Vagina (tissue), 2 donors: Measurements from ENCODE around the gene PHF8. TPM values are rescaled to one million over a fixed set of nuclear protein-coding genes. Genes with fewer than 3 reads are reported as not detected.

Experiments used
- DNase-seq, 2 donors: peaks; one replicate each; pipeline ENCODE4 v3.0.0-alpha.2; 2017; ENCODE audit errors: extremely low spot score in 2 of 2
- H3K27ac ChIP-seq: fragments of 200-600 bp; sonication (generic); one replicate; pipeline ENCODE4 v1.5.1; 2019
- H3K27me3 ChIP-seq: fragments of 200-600 bp; sonication (generic); one replicate; pipeline ENCODE4 v1.5.1; 2019
- H3K36me3 ChIP-seq, 2 donors: fragments of 200-600 bp; sonication (generic); one replicate each; pipeline ENCODE4 v1.5.1; 2017 to 2019
- H3K4me1 ChIP-seq: fragments of 200-600 bp; sonication (generic); one replicate; pipeline ENCODE4 v1.5.1; 2019
- H3K4me3 ChIP-seq, 2 donors: fragments of 200-600 bp; sonication (generic); 1 replicate in 1 of 2; 2 replicates in 1 of 2; pipeline ENCODE4 v1.5.1; 2016 to 2019
- H3K9me3 ChIP-seq: fragments of 200-600 bp; sonication (generic); one replicate; pipeline ENCODE4 v1.5.1; 2019
- CTCF ChIP-seq, 3 experiments: fragments of 450-650 bp in 2 of 3; fragments of 200-600 bp in 1 of 3; sonication (generic) in 1 of 3; IDR thresholded peaks; one replicate each; pipeline ENCODE4 v1.5.1; 2017 to 2019; ENCODE audit warnings: antibody characterized with exemption in 3 of 3, mild to moderate bottlenecking in 2 of 3, moderate library complexity in 2 of 3
- POLR2A ChIP-seq, 2 donors: fragments of 450-650 bp; IDR thresholded peaks; one replicate each; pipeline ENCODE4 v1.6.1; 2017; ENCODE audit warnings: antibody characterized with exemption in 2 of 2, mild to moderate bottlenecking in 2 of 2, moderate library complexity in 2 of 2
- POLR2AphosphoS5 ChIP-seq, 2 donors: sonication (generic); formaldehyde crosslinking; IDR thresholded peaks; one replicate each; pipeline ENCODE4 v1.9.0; 2017; ENCODE audit warnings: antibody characterized with exemption in 2 of 2, mild to moderate bottlenecking in 2 of 2, low read depth in 1 of 2; ENCODE audit not compliant: insufficient read depth in 1 of 2
- intact Hi-C: fragments of 100-400 bp; cut with DNase I; formaldehyde crosslinking; loops from one replicate; pipeline ENCODE4 v1.15.1; 2023
- small RNA-seq: library from RNA; depleted of rRNA; stranded (forward); fragments of <200 nt; gene quantifications from one replicate; pipeline ENCODE3, GENCODE V24; 2016
- total RNA-seq: library from RNA; depleted of rRNA; stranded (reverse); fragments of >200 nt; gene quantifications from one replicate; pipeline ENCODE4 v1.2.3, GENCODE V29; 2016

Gene PHF8
- total RNA-seq, 1 donor from 2014 or later = 33.9 TPM

- TF ChIP-seq CTCF (IDR thresholded peaks at IDR 0.05) (no peak), POLR2AphosphoS5 (IDR thresholded peaks at IDR 0.05; ENCODE audit: insufficient read depth in 1 of 2, low read depth in 1 of 2) (no peak), POLR2A (IDR thresholded peaks at IDR 0.05) (no peak)
- H3K36me3 ChIP-seq = no peaks in the 10 kb centered on the region
- H3K27me3 ChIP-seq = no peaks in the 10 kb centered on the region
- intact Hi-C loops = no loop called here
- no peaks in the 10 kb centered on the region for H3K9me3 ChIP-seq
- H3K4me3 ChIP-seq = no peak overlapping the region
- no peak overlapping the region for H3K27ac ChIP-seq
- no peak for DNase-seq
- H3K4me1 ChIP-seq = no peaks in the 10 kb centered on the region
Measured at GRCh38 chrX:53926030-53926429, 118.2 kb downstream of the PHF8 start.

- DNase-seq = no peak
- TF ChIP-seq POLR2A (IDR thresholded peaks at IDR 0.05) (no peak), POLR2AphosphoS5 (IDR thresholded peaks at IDR 0.05; ENCODE audit: insufficient read depth in 1 of 2, low read depth in 1 of 2) (no peak), CTCF (IDR thresholded peaks at IDR 0.05) (no peak)
- H3K27me3 ChIP-seq = no peaks in the 10 kb centered on the region
- H3K36me3 ChIP-seq = no peaks in the 10 kb centered on the region
- H3K9me3 ChIP-seq = no peaks in the 10 kb centered on the region
- no peaks in the 10 kb centered on the region for H3K4me1 ChIP-seq
- no peak overlapping the region for H3K27ac ChIP-seq
- intact Hi-C loops = no loop called here
- H3K4me3 ChIP-seq = no peak overlapping the region
Measured at GRCh38 chrX:53918702-53919101, 125.6 kb downstream of the PHF8 start.

GRCh38 chrX:53900623-53901022 lies 143.7 kb downstream of the PHF8 start:
- TF ChIP-seq CTCF (IDR thresholded peaks at IDR 0.05) = no peak
- no peak for TF ChIP-seq POLR2A (IDR thresholded peaks at IDR 0.05)
- no peak for TF ChIP-seq POLR2AphosphoS5 (IDR thresholded peaks at IDR 0.05; ENCODE audit: insufficient read depth in 1 of 2, low read depth in 1 of 2)
- intact Hi-C loops = no loop called here

GRCh38 chrX:53895270-53895669 lies 149.0 kb downstream of the PHF8 start:
- H3K4me1 ChIP-seq = no peaks in the 10 kb centered on the region
- no peak overlapping the region for H3K4me3 ChIP-seq
- H3K36me3 ChIP-seq = no peaks in the 10 kb centered on the region
- intact Hi-C loops = no loop called here
- DNase-seq = no peak
- H3K27ac ChIP-seq = no peak overlapping the region
- no peaks in the 10 kb centered on the region for H3K9me3 ChIP-seq
- TF ChIP-seq POLR2AphosphoS5 (IDR thresholded peaks at IDR 0.05; ENCODE audit: insufficient read depth in 1 of 2, low read depth in 1 of 2) (no peak), CTCF (IDR thresholded peaks at IDR 0.05) (no peak), POLR2A (IDR thresholded peaks at IDR 0.05) (no peak)
- no peaks in the 10 kb centered on the region for H3K27me3 ChIP-seq

More at GRCh38 chrX:53900623-53901022, 143.7 kb downstream of the PHF8 start:
- no peak for DNase-seq
- Histone ChIP-seq H3K4me3 (no peak overlapping the region), H3K27me3 (no peaks in the 10 kb centered on the region), H3K4me1 (no peaks in the 10 kb centered on the region), H3K9me3 (no peaks in the 10 kb centered on the region), H3K27ac (no peak overlapping the region), H3K36me3 (no peaks in the 10 kb centered on the region)

Small RNA genes lying within 50 kb of the gene (small RNA-seq; reads per million reads assigned to genes)
- 2.4 reads per million, percentile 67 among the genes with 10 or more reads in this experiment for gene RNA5SP505

Other genes with a start within 250 kb of the PHF8 start
- 13.5 TPM for gene FAM120C, start 138.8 kb upstream of the PHF8 start, total RNA-seq